Suprapubic skin (tissue), 4 donors: ENCODE results near the gene SCUBE2.

Source experiments
- EP300 ChIP-seq: sonication (generic); formaldehyde crosslinking; IDR thresholded peaks from one replicate; pipeline ENCODE4 v1.6.1; 2017; ENCODE audit warnings: antibody characterized with exemption
- POLR2A ChIP-seq, 2 donors: fragments of 450-650 bp; IDR thresholded peaks; one replicate each; pipeline ENCODE4 v1.6.1; 2017; ENCODE audit warnings: antibody characterized with exemption in 2 of 2, mild to moderate bottlenecking in 2 of 2, moderate library complexity in 2 of 2
- POLR2AphosphoS5 ChIP-seq, 3 donors: sonication (generic); formaldehyde crosslinking; IDR thresholded peaks; one replicate each; pipeline ENCODE4 v1.6.1; 2017; ENCODE audit warnings: antibody characterized with exemption in 3 of 3
- TF ChIP-seq, protein P1 (sequence below), 2 donors: fragments of 200-600 bp in 1 of 2; fragments of 450-650 bp in 1 of 2; sonication (generic) in 1 of 2; IDR thresholded peaks; one replicate each; pipeline ENCODE4 v1.5.1; 2016 to 2019; ENCODE audit warnings: antibody characterized with exemption in 2 of 2, mild to moderate bottlenecking in 1 of 2, moderate library complexity in 1 of 2

DNA sequence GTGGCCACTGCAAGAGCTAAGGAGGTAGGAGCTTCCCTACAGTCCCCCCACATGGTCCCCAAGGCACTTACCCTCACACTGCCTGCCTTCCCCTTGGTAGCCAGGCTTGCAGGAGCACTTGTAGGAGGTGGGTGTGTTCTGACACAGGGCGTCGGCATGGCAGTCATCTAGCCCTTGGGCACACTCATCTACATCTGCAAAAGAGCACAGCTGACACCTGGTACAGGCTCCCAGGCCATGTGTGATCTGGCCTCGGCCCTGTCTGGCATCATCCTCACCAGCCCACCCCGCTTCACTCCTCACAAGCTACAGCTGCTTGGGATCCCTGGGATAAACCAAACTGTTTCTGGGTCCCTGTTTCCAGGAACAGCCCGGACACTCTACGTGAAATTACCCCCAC is 1.8 kb downstream of the SCUBE2 start:
- TF ChIP-seq, protein P1, sequence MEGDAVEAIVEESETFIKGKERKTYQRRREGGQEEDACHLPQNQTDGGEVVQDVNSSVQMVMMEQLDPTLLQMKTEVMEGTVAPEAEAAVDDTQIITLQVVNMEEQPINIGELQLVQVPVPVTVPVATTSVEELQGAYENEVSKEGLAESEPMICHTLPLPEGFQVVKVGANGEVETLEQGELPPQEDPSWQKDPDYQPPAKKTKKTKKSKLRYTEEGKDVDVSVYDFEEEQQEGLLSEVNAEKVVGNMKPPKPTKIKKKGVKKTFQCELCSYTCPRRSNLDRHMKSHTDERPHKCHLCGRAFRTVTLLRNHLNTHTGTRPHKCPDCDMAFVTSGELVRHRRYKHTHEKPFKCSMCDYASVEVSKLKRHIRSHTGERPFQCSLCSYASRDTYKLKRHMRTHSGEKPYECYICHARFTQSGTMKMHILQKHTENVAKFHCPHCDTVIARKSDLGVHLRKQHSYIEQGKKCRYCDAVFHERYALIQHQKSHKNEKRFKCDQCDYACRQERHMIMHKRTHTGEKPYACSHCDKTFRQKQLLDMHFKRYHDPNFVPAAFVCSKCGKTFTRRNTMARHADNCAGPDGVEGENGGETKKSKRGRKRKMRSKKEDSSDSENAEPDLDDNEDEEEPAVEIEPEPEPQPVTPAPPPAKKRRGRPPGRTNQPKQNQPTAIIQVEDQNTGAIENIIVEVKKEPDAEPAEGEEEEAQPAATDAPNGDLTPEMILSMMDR (IDR thresholded peaks at IDR 0.05), result no peak
- TF ChIP-seq POLR2A (IDR thresholded peaks at IDR 0.05) (no peak), EP300 (no peak), POLR2AphosphoS5 (IDR thresholded peaks at IDR 0.05) (no peak)
